ENCODE measurements around the gene IFT43. TPM values are rescaled to one million over a fixed set of nuclear protein-coding genes. Genes with fewer than 3 reads are reported as not detected.

The IFT43 gene
- total and polyA plus RNA-seq, 2 donors (not counting 1 experiment from before 2014, with no cell fraction given): 35.2 to 54.9 TPM

- Histone ChIP-seq H3K4me2 (ENCODE audit: extremely low read depth, insufficient read depth, low read length) (no peak overlapping the region), H3K79me2 (ENCODE audit: control insufficient read depth, insufficient read depth, low read length) (no peaks in the 10 kb centered on the region), H3K9ac (ENCODE audit: insufficient read depth, low read length) (no peak overlapping the region), H2AFZ (ENCODE audit: low read length) (no peak overlapping the region), H3K4me3 (replicated peaks in 1 of 4; ENCODE audit: control extremely low read depth in 1 of 4, insufficient read depth in 1 of 4, low read depth in 3 of 4, low read length in 4 of 4) (no peak overlapping the region), H3K27me3 (ENCODE audit: control insufficient read depth, insufficient read depth, low read length) (no peaks in the 10 kb centered on the region), H3K36me3 (ENCODE audit: control insufficient read depth, insufficient read depth, low read length) (no peaks in the 10 kb centered on the region), H3K4me1 (ENCODE audit: control insufficient read depth, extremely low read depth, insufficient read depth, low read length) (peaks cover 2% of the 10 kb centered on the region), H3K27ac (ENCODE audit: insufficient read depth, low read length) (no peak overlapping the region), H3K9me3 (ENCODE audit: control insufficient read depth, insufficient read depth, low read depth, low read length) (no peaks in the 10 kb centered on the region), H4K20me1 (ENCODE audit: control insufficient read depth, extremely low read depth, insufficient read depth, low read length) (no peaks in the 10 kb centered on the region)
- TF ChIP-seq, protein P1, sequence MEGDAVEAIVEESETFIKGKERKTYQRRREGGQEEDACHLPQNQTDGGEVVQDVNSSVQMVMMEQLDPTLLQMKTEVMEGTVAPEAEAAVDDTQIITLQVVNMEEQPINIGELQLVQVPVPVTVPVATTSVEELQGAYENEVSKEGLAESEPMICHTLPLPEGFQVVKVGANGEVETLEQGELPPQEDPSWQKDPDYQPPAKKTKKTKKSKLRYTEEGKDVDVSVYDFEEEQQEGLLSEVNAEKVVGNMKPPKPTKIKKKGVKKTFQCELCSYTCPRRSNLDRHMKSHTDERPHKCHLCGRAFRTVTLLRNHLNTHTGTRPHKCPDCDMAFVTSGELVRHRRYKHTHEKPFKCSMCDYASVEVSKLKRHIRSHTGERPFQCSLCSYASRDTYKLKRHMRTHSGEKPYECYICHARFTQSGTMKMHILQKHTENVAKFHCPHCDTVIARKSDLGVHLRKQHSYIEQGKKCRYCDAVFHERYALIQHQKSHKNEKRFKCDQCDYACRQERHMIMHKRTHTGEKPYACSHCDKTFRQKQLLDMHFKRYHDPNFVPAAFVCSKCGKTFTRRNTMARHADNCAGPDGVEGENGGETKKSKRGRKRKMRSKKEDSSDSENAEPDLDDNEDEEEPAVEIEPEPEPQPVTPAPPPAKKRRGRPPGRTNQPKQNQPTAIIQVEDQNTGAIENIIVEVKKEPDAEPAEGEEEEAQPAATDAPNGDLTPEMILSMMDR (conservative IDR thresholded peaks at IDR 0.05 in 1 of 2, IDR thresholded peaks at IDR 0.05 in 1 of 2; ENCODE audit: low read depth in 1 of 2, low read length in 2 of 2): no peak
- TF ChIP-seq EZH2 (IDR thresholded peaks at IDR 0.05; ENCODE audit: low read length, missing control alignments): no peak
- peak in 1 of 2 donors; percentile 17 for DNase-seq (ENCODE audit: low read depth in 2 of 2)
Measured at GRCh38 chr14:75967866-75968265, 17.7 kb upstream of the IFT43 start.

GRCh38 chr14:75968456-75968855 lies 17.1 kb upstream of the IFT43 start:
- no peaks in the 10 kb centered on the region for H3K9me3 ChIP-seq (ENCODE audit: control insufficient read depth, insufficient read depth, low read depth, low read length)
- peak in 1 of 2 donors; percentile 55 for DNase-seq (ENCODE audit: low read depth in 2 of 2)
- H3K27me3 ChIP-seq (ENCODE audit: control insufficient read depth, insufficient read depth, low read length): no peaks in the 10 kb centered on the region
- no peak overlapping the region for H3K4me3 ChIP-seq (replicated peaks in 1 of 4; ENCODE audit: control extremely low read depth in 1 of 4, insufficient read depth in 1 of 4, low read depth in 3 of 4, low read length in 4 of 4)
- H3K4me1 ChIP-seq (ENCODE audit: control insufficient read depth, extremely low read depth, insufficient read depth, low read length): peaks cover 2% of the 10 kb centered on the region
- no peaks in the 10 kb centered on the region for H3K36me3 ChIP-seq (ENCODE audit: control insufficient read depth, insufficient read depth, low read length)
- H3K27ac ChIP-seq (ENCODE audit: insufficient read depth, low read length): no peak overlapping the region
- H3K9ac ChIP-seq (ENCODE audit: insufficient read depth, low read length): no peak overlapping the region
- H3K79me2 ChIP-seq (ENCODE audit: control insufficient read depth, insufficient read depth, low read length): no peaks in the 10 kb centered on the region
- no peak overlapping the region for H3K4me2 ChIP-seq (ENCODE audit: extremely low read depth, insufficient read depth, low read length)
- H2AFZ ChIP-seq (ENCODE audit: low read length): no peak overlapping the region
- no peaks in the 10 kb centered on the region for H4K20me1 ChIP-seq (ENCODE audit: control insufficient read depth, extremely low read depth, insufficient read depth, low read length)
- no peak for TF ChIP-seq EZH2 (IDR thresholded peaks at IDR 0.05; ENCODE audit: low read length, missing control alignments)
- TF ChIP-seq, protein P1 (conservative IDR thresholded peaks at IDR 0.05 in 1 of 2, IDR thresholded peaks at IDR 0.05 in 1 of 2; ENCODE audit: low read depth in 1 of 2, low read length in 2 of 2): no peak

- Histone ChIP-seq H3K9ac (ENCODE audit: insufficient read depth, low read length) (no peak overlapping the region), H3K4me1 (ENCODE audit: control insufficient read depth, extremely low read depth, insufficient read depth, low read length) (peaks cover 2% of the 10 kb centered on the region), H3K36me3 (ENCODE audit: control insufficient read depth, insufficient read depth, low read length) (no peaks in the 10 kb centered on the region), H3K27ac (ENCODE audit: insufficient read depth, low read length) (no peak overlapping the region), H3K79me2 (ENCODE audit: control insufficient read depth, insufficient read depth, low read length) (no peaks in the 10 kb centered on the region), H3K27me3 (ENCODE audit: control insufficient read depth, insufficient read depth, low read length) (no peaks in the 10 kb centered on the region), H3K9me3 (ENCODE audit: control insufficient read depth, insufficient read depth, low read depth, low read length) (no peaks in the 10 kb centered on the region), H4K20me1 (ENCODE audit: control insufficient read depth, extremely low read depth, insufficient read depth, low read length) (no peaks in the 10 kb centered on the region), H2AFZ (ENCODE audit: low read length) (no peak overlapping the region), H3K4me3 (replicated peaks in 1 of 4; ENCODE audit: control extremely low read depth in 1 of 4, insufficient read depth in 1 of 4, low read depth in 3 of 4, low read length in 4 of 4) (no peak overlapping the region), H3K4me2 (ENCODE audit: extremely low read depth, insufficient read depth, low read length) (no peak overlapping the region)
- DNase-seq (ENCODE audit: low read depth in 2 of 2): no peak
- TF ChIP-seq EZH2 (IDR thresholded peaks at IDR 0.05; ENCODE audit: low read length, missing control alignments): no peak
- TF ChIP-seq, protein P1 (conservative IDR thresholded peaks at IDR 0.05 in 1 of 2, IDR thresholded peaks at IDR 0.05 in 1 of 2; ENCODE audit: low read depth in 1 of 2, low read length in 2 of 2): no peak
Measured at GRCh38 chr14:75969126-75969525, 16.4 kb upstream of the IFT43 start.

Measured in fibroblast of lung (primary cell).